Activated T-helper 17 cell treated with anti-CD3 and anti-CD28 coated beads, Interleukin-2, amount 50 U/mL, for 72 hours (primary cell): ENCODE data around the gene ARHGAP28. TPM values are rescaled to one million over a fixed set of nuclear protein-coding genes. Genes with fewer than 3 reads are reported as not detected.

Source experiments
- ATAC-seq: fragments of 150-1000 bp; cut with Tn5 transposase; replicated peaks from 2 replicates; pipeline ENCODE4 v1.10.0; 2021; ENCODE audit warnings: mild to moderate bottlenecking, moderate library complexity
- H3K27ac Mint-ChIP-seq: one replicate; pipeline ENCODE4 v1.8.0; 2022; ENCODE audit warnings: mixed read lengths
- H3K27me3 Mint-ChIP-seq: one replicate; pipeline ENCODE4 v1.8.0; 2022; ENCODE audit warnings: mixed read lengths
- H3K36me3 Mint-ChIP-seq: one replicate; pipeline ENCODE4 v1.8.0; 2022; ENCODE audit warnings: low read depth, mild to moderate bottlenecking, mixed read lengths
- H3K4me1 Mint-ChIP-seq: one replicate; pipeline ENCODE4 v1.8.0; 2022; ENCODE audit warnings: mixed read lengths
- H3K4me3 Mint-ChIP-seq: one replicate; pipeline ENCODE4 v1.8.0; 2022; ENCODE audit warnings: mild to moderate bottlenecking, mixed read lengths
- H3K9me3 Mint-ChIP-seq: one replicate; pipeline ENCODE4 v1.8.0; 2022; ENCODE audit warnings: mixed read lengths
- total RNA-seq, 2 donors: library from RNA; stranded (reverse); gene quantifications; one replicate each; pipeline ENCODE4 v1.2.3, GENCODE V29; 2022

ARHGAP28 gene
- total RNA-seq, 2 donors from 2014 or later = not detected

GRCh38 chr18:6775702-6776101 is 46.2 kb downstream of the ARHGAP28 start:
- no peak for ATAC-seq
- Mint-ChIP-seq H3K9me3 (peaks cover 16% of the 10 kb centered on the region), H3K4me3 (no peak overlapping the region), H3K27ac (no peak overlapping the region), H3K4me1 (no peaks in the 10 kb centered on the region), H3K36me3 (no peaks in the 10 kb centered on the region), H3K27me3 (no peaks in the 10 kb centered on the region)

- Mint-ChIP-seq H3K4me1 (no peaks in the 10 kb centered on the region), H3K27me3 (no peaks in the 10 kb centered on the region), H3K36me3 (no peaks in the 10 kb centered on the region), H3K9me3 (peaks cover 16% of the 10 kb centered on the region), H3K4me3 (no peak overlapping the region), H3K27ac (no peak overlapping the region)
- no peak for ATAC-seq
Measured at GRCh38 chr18:6776188-6776587, 46.7 kb downstream of the ARHGAP28 start.

- peaks cover 16% of the 10 kb centered on the region for H3K9me3 Mint-ChIP-seq
- H3K4me1 Mint-ChIP-seq = no peaks in the 10 kb centered on the region
- H3K27ac Mint-ChIP-seq = no peak overlapping the region
- no peak overlapping the region for H3K4me3 Mint-ChIP-seq
- no peaks in the 10 kb centered on the region for H3K36me3 Mint-ChIP-seq
- H3K27me3 Mint-ChIP-seq = no peaks in the 10 kb centered on the region
- ATAC-seq = no peak
Measured at GRCh38 chr18:6777509-6777908, 48.0 kb downstream of the ARHGAP28 start.

- ATAC-seq = no peak
- Mint-ChIP-seq H3K4me1 (no peaks in the 10 kb centered on the region), H3K9me3 (peaks cover 16% of the 10 kb centered on the region), H3K27ac (no peak overlapping the region), H3K27me3 (no peaks in the 10 kb centered on the region), H3K4me3 (no peak overlapping the region), H3K36me3 (no peaks in the 10 kb centered on the region)
Measured at GRCh38 chr18:6778459-6779247, 49.1 kb downstream of the ARHGAP28 start.

GRCh38 chr18:6781142-6781714 is 51.7 kb downstream of the ARHGAP28 start:
- ATAC-seq = no peak
- Mint-ChIP-seq H3K27me3 (no peaks in the 10 kb centered on the region), H3K36me3 (no peaks in the 10 kb centered on the region), H3K4me3 (no peak overlapping the region), H3K27ac (no peak overlapping the region), H3K9me3 (peaks cover 20% of the 10 kb centered on the region), H3K4me1 (no peaks in the 10 kb centered on the region)

GRCh38 chr18:6781796-6782195 is 52.3 kb downstream of the ARHGAP28 start:
- H3K36me3 Mint-ChIP-seq = no peaks in the 10 kb centered on the region
- H3K27me3 Mint-ChIP-seq = no peaks in the 10 kb centered on the region
- no peak overlapping the region for H3K27ac Mint-ChIP-seq
- ATAC-seq = no peak
- no peaks in the 10 kb centered on the region for H3K4me1 Mint-ChIP-seq
- H3K4me3 Mint-ChIP-seq = no peak overlapping the region
- H3K9me3 Mint-ChIP-seq = peaks cover 15% of the 10 kb centered on the region

GRCh38 chr18:6782861-6783260 is 53.3 kb downstream of the ARHGAP28 start:
- Mint-ChIP-seq H3K9me3 (peaks cover 10% of the 10 kb centered on the region), H3K27ac (no peak overlapping the region), H3K36me3 (no peaks in the 10 kb centered on the region)

GRCh38 chr18:6784046-6784445 is 54.5 kb downstream of the ARHGAP28 start:
- H3K36me3 Mint-ChIP-seq = no peaks in the 10 kb centered on the region
- H3K27me3 Mint-ChIP-seq = no peaks in the 10 kb centered on the region
- H3K9me3 Mint-ChIP-seq = peaks cover 11% of the 10 kb centered on the region
- H3K27ac Mint-ChIP-seq = no peak overlapping the region
- no peak for ATAC-seq
- H3K4me3 Mint-ChIP-seq = no peak overlapping the region
- H3K4me1 Mint-ChIP-seq = no peaks in the 10 kb centered on the region

More at GRCh38 chr18:6782861-6783260, 53.3 kb downstream of the ARHGAP28 start:
- no peaks in the 10 kb centered on the region for H3K27me3 Mint-ChIP-seq
- no peak overlapping the region for H3K4me3 Mint-ChIP-seq
- H3K4me1 Mint-ChIP-seq = no peaks in the 10 kb centered on the region
- no peak for ATAC-seq

- ATAC-seq = no peak
- H3K4me3 Mint-ChIP-seq = no peak overlapping the region
- H3K27ac Mint-ChIP-seq = no peak overlapping the region
- H3K27me3 Mint-ChIP-seq = no peaks in the 10 kb centered on the region
- H3K4me1 Mint-ChIP-seq = no peaks in the 10 kb centered on the region
- H3K36me3 Mint-ChIP-seq = no peaks in the 10 kb centered on the region
- peaks cover 11% of the 10 kb centered on the region for H3K9me3 Mint-ChIP-seq
Measured at GRCh38 chr18:6785001-6785400, 55.5 kb downstream of the ARHGAP28 start.

- ATAC-seq = no peak
- Mint-ChIP-seq H3K9me3 (peaks cover 11% of the 10 kb centered on the region), H3K4me3 (no peak overlapping the region), H3K27me3 (no peaks in the 10 kb centered on the region), H3K36me3 (no peaks in the 10 kb centered on the region), H3K27ac (no peak overlapping the region), H3K4me1 (no peaks in the 10 kb centered on the region)
Measured at GRCh38 chr18:6785411-6785810, 55.9 kb downstream of the ARHGAP28 start.

- Mint-ChIP-seq H3K27ac (no peak overlapping the region), H3K36me3 (no peaks in the 10 kb centered on the region), H3K4me1 (no peaks in the 10 kb centered on the region), H3K27me3 (no peaks in the 10 kb centered on the region), H3K9me3 (peaks cover 4% of the 10 kb centered on the region), H3K4me3 (no peak overlapping the region)
- no peak for ATAC-seq
Measured at GRCh38 chr18:6792391-6792790, 62.9 kb downstream of the ARHGAP28 start.

GRCh38 chr18:6793455-6793854 is 63.9 kb downstream of the ARHGAP28 start:
- no peaks in the 10 kb centered on the region for H3K27me3 Mint-ChIP-seq
- no peaks in the 10 kb centered on the region for H3K4me1 Mint-ChIP-seq
- H3K36me3 Mint-ChIP-seq = no peaks in the 10 kb centered on the region
- no peak for ATAC-seq
- H3K9me3 Mint-ChIP-seq = no peaks in the 10 kb centered on the region
- H3K27ac Mint-ChIP-seq = no peak overlapping the region
- H3K4me3 Mint-ChIP-seq = no peak overlapping the region

GRCh38 chr18:6793986-6794385 is 64.5 kb downstream of the ARHGAP28 start:
- no peak overlapping the region for H3K4me3 Mint-ChIP-seq
- H3K27ac Mint-ChIP-seq = no peak overlapping the region
- no peaks in the 10 kb centered on the region for H3K4me1 Mint-ChIP-seq
- no peaks in the 10 kb centered on the region for H3K9me3 Mint-ChIP-seq
- no peaks in the 10 kb centered on the region for H3K36me3 Mint-ChIP-seq
- no peaks in the 10 kb centered on the region for H3K27me3 Mint-ChIP-seq
- no peak for ATAC-seq

- Mint-ChIP-seq H3K4me1 (no peaks in the 10 kb centered on the region), H3K36me3 (no peaks in the 10 kb centered on the region), H3K27ac (no peak overlapping the region), H3K9me3 (peaks cover 3% of the 10 kb centered on the region), H3K4me3 (no peak overlapping the region), H3K27me3 (no peaks in the 10 kb centered on the region)
- ATAC-seq = no peak
Measured at GRCh38 chr18:6795307-6795706, 65.8 kb downstream of the ARHGAP28 start.

- Mint-ChIP-seq H3K9me3 (peaks cover 6% of the 10 kb centered on the region), H3K4me1 (no peaks in the 10 kb centered on the region), H3K27me3 (no peaks in the 10 kb centered on the region)
Measured at GRCh38 chr18:6796511-6796910, 67.0 kb downstream of the ARHGAP28 start.

More at GRCh38 chr18:6796511-6796910, 67.0 kb downstream of the ARHGAP28 start:
- Mint-ChIP-seq H3K36me3 (no peaks in the 10 kb centered on the region), H3K4me3 (no peak overlapping the region), H3K27ac (no peak overlapping the region)
- ATAC-seq = no peak
